Upper lobe of left lung (tissue), 6 donors: ENCODE results near the gene PARN. TPM values are rescaled to one million over a fixed set of nuclear protein-coding genes. Genes with fewer than 3 reads are reported as not detected.

ENCODE experiments used
- ATAC-seq, 2 donors: fragments of 200-7000 bp; cut with Tn5 transposase; one replicate each; pipeline ENCODE4 v1.9.1; 2022; ENCODE audit warnings: mild to moderate bottlenecking in 2 of 2, moderate library complexity in 2 of 2; ENCODE audit not compliant: low FRiP score in 2 of 2
- DNase-seq, 2 donors: peaks; one replicate each; pipeline ENCODE4 v3.0.0-alpha.2; 2019 to 2020
- H3K27ac ChIP-seq, 4 donors: fragments of 200-600 bp; sonication (generic); one replicate each; pipeline ENCODE4 v1.5.1; 2016 to 2019
- H3K27me3 ChIP-seq, 4 donors: fragments of 200-600 bp; sonication (generic); one replicate each; pipeline ENCODE4 v1.5.1; 2017 to 2019
- H3K36me3 ChIP-seq, 4 donors: fragments of 200-600 bp; sonication (generic); one replicate each; pipeline ENCODE4 v1.5.1; 2016 to 2019
- H3K4me1 ChIP-seq, 4 donors: fragments of 200-600 bp; sonication (generic); one replicate each; pipeline ENCODE4 v1.5.1; 2018 to 2019
- H3K4me3 ChIP-seq, 4 donors: fragments of 200-600 bp; sonication (generic); one replicate each; pipeline ENCODE4 v1.5.1; 2017 to 2019; ENCODE audit warnings: mild to moderate bottlenecking in 2 of 4, moderate library complexity in 1 of 4
- H3K9me3 ChIP-seq, 4 donors: fragments of 200-600 bp; sonication (generic); one replicate each; pipeline ENCODE4 v1.5.1; 2018 to 2019
- CTCF ChIP-seq, 6 experiments: fragments of 450-650 bp in 4 of 6; fragments of 200-600 bp in 2 of 6; sonication (generic) in 2 of 6; IDR thresholded peaks; one replicate each; pipeline ENCODE4 v1.5.1; 2016 to 2019; ENCODE audit warnings: antibody characterized with exemption in 6 of 6
- EP300 ChIP-seq, 4 donors: sonication (generic); formaldehyde crosslinking; IDR thresholded peaks; one replicate each; pipeline ENCODE4 v1.5.1; 2017; ENCODE audit warnings: antibody characterized with exemption in 4 of 4, control low read depth in 2 of 4
- POLR2A ChIP-seq, 4 donors: fragments of 450-650 bp; IDR thresholded peaks; one replicate each; pipeline ENCODE4 v1.5.1; 2016 to 2017; ENCODE audit warnings: antibody characterized with exemption in 4 of 4, mild to moderate bottlenecking in 2 of 4
- POLR2AphosphoS5 ChIP-seq, 2 donors: sonication (generic); formaldehyde crosslinking; IDR thresholded peaks; one replicate each; pipeline ENCODE4 v1.5.1; 2017; ENCODE audit warnings: antibody characterized with exemption in 2 of 2
- WGBS, 2 donors: methylation state at CpG; one replicate each; pipeline ENCODE4 v1.1.5; 2017 to 2018; 5-methylcytosine and 5-hydroxymethylcytosine counted together
- total RNA-seq, 6 donors: library from RNA; depleted of rRNA in 4 of 6; stranded (reverse); fragments of >200 nt in 4 of 6; gene quantifications; one replicate each; pipeline versions ENCODE4 v1.1.0 to v1.2.1, GENCODE V29; 2016 to 2021
- donor health status: DM: no; HTN: no; CAD: no; lungs with moderate emphysema.
- donor health status: DM: no; HTN: yes; CAD: no; lungs with severe emphysema.

The PARN gene
- total RNA-seq, 6 donors from 2014 or later, result 25.6 to 133 (median 37.3) TPM

- Histone ChIP-seq H3K36me3 (no peaks in the 10 kb centered on the region), H3K4me3 (no peak overlapping the region), H3K27ac (no peak overlapping the region), H3K9me3 (no peaks in the 10 kb centered on the region), H3K4me1 (peaks cover 0 to 10% (median 2%) of the 10 kb centered on the region in 4 donors), H3K27me3 (no peaks in the 10 kb centered on the region)
- DNase-seq, result no peak
- TF ChIP-seq POLR2AphosphoS5 (IDR thresholded peaks at IDR 0.05), result no peak
- TF ChIP-seq EP300 (IDR thresholded peaks at IDR 0.05), result no peak
- TF ChIP-seq POLR2A (IDR thresholded peaks at IDR 0.05), result no peak
- no peak for TF ChIP-seq CTCF (IDR thresholded peaks at IDR 0.05)
- ATAC-seq, result no peak
Measured at GRCh38 chr16:14522671-14523070, 107.4 kb downstream of the PARN start.

- ATAC-seq (no peak), DNase-seq (no peak)
- no peaks in the 10 kb centered on the region for H3K4me1 ChIP-seq
- no peaks in the 10 kb centered on the region for H3K9me3 ChIP-seq
- H3K4me3 ChIP-seq, result no peak overlapping the region
- no peaks in the 10 kb centered on the region for H3K36me3 ChIP-seq
- TF ChIP-seq POLR2A (IDR thresholded peaks at IDR 0.05) (no peak), POLR2AphosphoS5 (IDR thresholded peaks at IDR 0.05) (no peak), CTCF (IDR thresholded peaks at IDR 0.05) (no peak), EP300 (IDR thresholded peaks at IDR 0.05) (no peak)
- 82 to 86% methylated on average over 2 of the region's 2 CpGs for WGBS, 2 donors
- H3K27ac ChIP-seq, result no peak overlapping the region
- no peaks in the 10 kb centered on the region for H3K27me3 ChIP-seq
Measured at GRCh38 chr16:14520753-14521152, 109.3 kb downstream of the PARN start.

GRCh38 chr16:14514967-14515366, 115.1 kb downstream of the PARN start:
- H3K9me3 ChIP-seq, result no peaks in the 10 kb centered on the region

GRCh38 chr16:14513389-14514107, 116.5 kb downstream of the PARN start:
- H3K27me3 ChIP-seq, result no peaks in the 10 kb centered on the region
- no peaks in the 10 kb centered on the region for H3K36me3 ChIP-seq
- TF ChIP-seq EP300 (IDR thresholded peaks at IDR 0.05), result no peak
- no peak for TF ChIP-seq POLR2A (IDR thresholded peaks at IDR 0.05)
- no peak for TF ChIP-seq POLR2AphosphoS5 (IDR thresholded peaks at IDR 0.05)
- ATAC-seq (no peak), DNase-seq (no peak)
- H3K27ac ChIP-seq, result no peak overlapping the region
- no peaks in the 10 kb centered on the region for H3K9me3 ChIP-seq
- WGBS, 2 donors, result 88 to 92% methylated on average over 10 of the region's 10 CpGs
- peaks cover 0 to 5% (median 0%) of the 10 kb centered on the region in 4 donors for H3K4me1 ChIP-seq
- no peak overlapping the region for H3K4me3 ChIP-seq

More at GRCh38 chr16:14514967-14515366, 115.1 kb downstream of the PARN start:
- Histone ChIP-seq H3K27ac (no peak overlapping the region), H3K36me3 (no peaks in the 10 kb centered on the region), H3K4me1 (peaks cover 0 to 5% (median 0%) of the 10 kb centered on the region in 4 donors), H3K4me3 (no peak overlapping the region), H3K27me3 (no peaks in the 10 kb centered on the region)
- DNase-seq, result no peak
- TF ChIP-seq EP300 (IDR thresholded peaks at IDR 0.05) (no peak), POLR2A (IDR thresholded peaks at IDR 0.05) (no peak), POLR2AphosphoS5 (IDR thresholded peaks at IDR 0.05) (no peak), CTCF (IDR thresholded peaks at IDR 0.05) (no peak)
- no peak for ATAC-seq
- 98% methylated on average over 3 of the region's 3 CpGs for WGBS, 2 donors

- Histone ChIP-seq H3K4me3 (no peak overlapping the region), H3K27me3 (no peaks in the 10 kb centered on the region), H3K36me3 (no peaks in the 10 kb centered on the region), H3K4me1 (peaks cover 0 to 5% (median 0%) of the 10 kb centered on the region in 4 donors), H3K27ac (no peak overlapping the region), H3K9me3 (no peaks in the 10 kb centered on the region)
- DNase-seq (no peak), ATAC-seq (no peak)
- WGBS, 2 donors, result 87 to 100% methylated on average over 1 of the region's 1 CpG
- TF ChIP-seq EP300 (IDR thresholded peaks at IDR 0.05) (no peak), POLR2A (IDR thresholded peaks at IDR 0.05) (no peak), POLR2AphosphoS5 (IDR thresholded peaks at IDR 0.05) (no peak), CTCF (IDR thresholded peaks at IDR 0.05) (no peak)
Measured at GRCh38 chr16:14511800-14512135, 118.3 kb downstream of the PARN start.
